Mucosa of rectum (tissue), 2 donors: ENCODE measurements around the gene KIF20B.
"Not testable (repeated sequence)": the region's sequence is repeated elsewhere in the genome, so short reads cannot be mapped to it uniquely, and the experiment has no call there.

Experiments used
- H3K27ac ChIP-seq, 2 donors: one replicate each; pipeline ENCODE4 v1.7.0; 2013; ENCODE audit warnings: inconsistent platforms in 2 of 2, low read depth in 2 of 2, low read length in 2 of 2
- H3K27me3 ChIP-seq, 2 donors: one replicate each; pipeline ENCODE4 v1.7.0; 2013; ENCODE audit warnings: low read length in 2 of 2; ENCODE audit not compliant: control insufficient read depth in 2 of 2, insufficient read depth in 2 of 2
- H3K36me3 ChIP-seq, 2 donors: one replicate each; pipeline ENCODE4 v1.7.0; 2013; ENCODE audit warnings: low read length in 2 of 2; ENCODE audit not compliant: control insufficient read depth in 2 of 2, insufficient read depth in 2 of 2
- H3K4me1 ChIP-seq, 2 donors: one replicate each; pipeline ENCODE4 v1.7.0; 2013; ENCODE audit warnings: low read length in 2 of 2, mild to moderate bottlenecking in 1 of 2; ENCODE audit not compliant: control insufficient read depth in 2 of 2, insufficient read depth in 2 of 2
- H3K4me3 ChIP-seq, 2 donors: one replicate each; pipeline ENCODE4 v1.7.0; 2013; ENCODE audit warnings: low read length in 2 of 2
- H3K9ac ChIP-seq, 2 donors: one replicate each; pipeline ENCODE4 v1.7.0; 2013; ENCODE audit warnings: low read length in 2 of 2, low read depth in 1 of 2, mild to moderate bottlenecking in 1 of 2
- H3K9me3 ChIP-seq, 2 donors: one replicate each; pipeline ENCODE4 v1.7.0; 2013; ENCODE audit warnings: low read length in 2 of 2; ENCODE audit not compliant: control insufficient read depth in 2 of 2
- donor health status: healthy.
- donor health status: Normal muscosa, but diverticular disease.

The KIF20B gene

GRCh38 chr10:89763671-89764070 lies 62.3 kb downstream of the KIF20B start:
- not testable (repeated sequence) for H3K27me3 ChIP-seq, H3K4me3 ChIP-seq, H3K9me3 ChIP-seq, H3K9ac ChIP-seq, H3K4me1 ChIP-seq, H3K27ac ChIP-seq, H3K36me3 ChIP-seq

GRCh38 chr10:89771684-89772083 lies 70.3 kb downstream of the KIF20B start:
- H3K9ac ChIP-seq: no peak overlapping the region
- no peaks in the 10 kb centered on the region for H3K27me3 ChIP-seq
- peaks cover 0 to 4% of the 10 kb centered on the region in 2 donors for H3K36me3 ChIP-seq
- H3K4me3 ChIP-seq: no peak overlapping the region
- no peaks in the 10 kb centered on the region for H3K9me3 ChIP-seq
- no peaks in the 10 kb centered on the region for H3K4me1 ChIP-seq
- no peak overlapping the region for H3K27ac ChIP-seq

GRCh38 chr10:89773081-89773480 lies 71.7 kb downstream of the KIF20B start:
- H3K27ac ChIP-seq: no peak overlapping the region
- H3K9ac ChIP-seq: no peak overlapping the region
- no peaks in the 10 kb centered on the region for H3K27me3 ChIP-seq
- peaks cover 0 to 4% of the 10 kb centered on the region in 2 donors for H3K36me3 ChIP-seq
- H3K9me3 ChIP-seq: no peaks in the 10 kb centered on the region
- no peak overlapping the region for H3K4me3 ChIP-seq
- no peaks in the 10 kb centered on the region for H3K4me1 ChIP-seq

- H3K9me3 ChIP-seq: no peaks in the 10 kb centered on the region
- H3K4me1 ChIP-seq: no peaks in the 10 kb centered on the region
- H3K4me3 ChIP-seq: no peak overlapping the region
- no peak overlapping the region for H3K27ac ChIP-seq
- H3K27me3 ChIP-seq: no peaks in the 10 kb centered on the region
- no peak overlapping the region for H3K9ac ChIP-seq
- H3K36me3 ChIP-seq: no peaks in the 10 kb centered on the region
Observed at GRCh38 chr10:89776665-89777064, 75.3 kb downstream of the KIF20B start.

GRCh38 chr10:89782470-89782869 lies 81.1 kb downstream of the KIF20B start:
- Histone ChIP-seq H3K27me3 (no peaks in the 10 kb centered on the region), H3K9me3 (no peaks in the 10 kb centered on the region)

GRCh38 chr10:89783406-89783805 lies 82.0 kb downstream of the KIF20B start:
- H3K4me1 ChIP-seq: no peaks in the 10 kb centered on the region
- H3K36me3 ChIP-seq: no peaks in the 10 kb centered on the region
- H3K27ac ChIP-seq: no peak overlapping the region
- H3K4me3 ChIP-seq: no peak overlapping the region
- H3K9ac ChIP-seq: no peak overlapping the region
- H3K27me3 ChIP-seq: no peaks in the 10 kb centered on the region
- no peaks in the 10 kb centered on the region for H3K9me3 ChIP-seq

More at GRCh38 chr10:89782470-89782869, 81.1 kb downstream of the KIF20B start:
- Histone ChIP-seq H3K9ac (no peak overlapping the region), H3K4me3 (no peak overlapping the region), H3K36me3 (no peaks in the 10 kb centered on the region), H3K27ac (no peak overlapping the region), H3K4me1 (no peaks in the 10 kb centered on the region)

GRCh38 chr10:89785095-89785494 lies 83.7 kb downstream of the KIF20B start:
- Histone ChIP-seq H3K4me1 (no peaks in the 10 kb centered on the region), H3K36me3 (no peaks in the 10 kb centered on the region), H3K4me3 (no peak overlapping the region), H3K9ac (no peak overlapping the region), H3K27me3 (no peaks in the 10 kb centered on the region), H3K9me3 (no peaks in the 10 kb centered on the region), H3K27ac (no peak overlapping the region)

GRCh38 chr10:89789188-89789877 lies 87.9 kb downstream of the KIF20B start:
- Histone ChIP-seq H3K9me3 (no peaks in the 10 kb centered on the region), H3K27ac (no peak overlapping the region), H3K4me1 (no peaks in the 10 kb centered on the region), H3K36me3 (no peaks in the 10 kb centered on the region), H3K4me3 (no peak overlapping the region), H3K27me3 (no peaks in the 10 kb centered on the region), H3K9ac (no peak overlapping the region)

GRCh38 chr10:89792187-89792586 lies 90.8 kb downstream of the KIF20B start:
- H3K27me3 ChIP-seq: no peaks in the 10 kb centered on the region
- H3K36me3 ChIP-seq: no peaks in the 10 kb centered on the region
- H3K9me3 ChIP-seq: no peaks in the 10 kb centered on the region
- no peak overlapping the region for H3K9ac ChIP-seq
- H3K27ac ChIP-seq: no peak overlapping the region
- no peaks in the 10 kb centered on the region for H3K4me1 ChIP-seq
- H3K4me3 ChIP-seq: no peak overlapping the region

GRCh38 chr10:89793649-89794254 lies 92.4 kb downstream of the KIF20B start:
- Histone ChIP-seq H3K4me3 (no peak overlapping the region), H3K4me1 (no peaks in the 10 kb centered on the region), H3K9me3 (no peaks in the 10 kb centered on the region), H3K9ac (no peak overlapping the region), H3K27ac (no peak overlapping the region), H3K27me3 (no peaks in the 10 kb centered on the region), H3K36me3 (no peaks in the 10 kb centered on the region)
